ENCODE results near the gene USP5.

DNA sequence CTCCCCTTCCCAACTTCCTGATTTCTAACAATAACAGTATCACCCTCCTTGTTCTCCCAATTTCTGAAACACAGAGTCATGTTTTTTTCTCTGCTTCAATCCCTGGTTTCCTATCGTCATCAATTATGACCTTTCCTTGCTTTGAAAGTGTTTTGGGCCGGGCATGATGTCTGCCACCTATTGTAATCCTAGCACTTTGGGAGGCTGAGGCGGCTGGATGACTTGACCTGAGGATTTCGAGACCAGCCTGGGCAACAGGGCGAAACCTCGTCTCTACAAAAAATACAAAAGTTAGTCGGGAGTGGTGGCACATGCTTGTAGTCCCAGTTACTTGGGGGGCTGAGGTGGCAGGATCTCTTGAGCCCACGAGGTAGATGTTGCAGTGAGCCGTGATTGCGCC is 42.9 kb upstream of the USP5 start:
- TF ChIP-seq CTCF (IDR thresholded peaks at IDR 0.05; ENCODE audit: low read depth, low read length, poor library complexity, severe bottlenecking) (no peak), EZH2phosphoT487 (IDR thresholded peaks at IDR 0.05; ENCODE audit: borderline replicate concordance, low read length) (no peak)
